ENCODE results near the gene SLC22A23.

The SLC22A23 gene

DNA sequence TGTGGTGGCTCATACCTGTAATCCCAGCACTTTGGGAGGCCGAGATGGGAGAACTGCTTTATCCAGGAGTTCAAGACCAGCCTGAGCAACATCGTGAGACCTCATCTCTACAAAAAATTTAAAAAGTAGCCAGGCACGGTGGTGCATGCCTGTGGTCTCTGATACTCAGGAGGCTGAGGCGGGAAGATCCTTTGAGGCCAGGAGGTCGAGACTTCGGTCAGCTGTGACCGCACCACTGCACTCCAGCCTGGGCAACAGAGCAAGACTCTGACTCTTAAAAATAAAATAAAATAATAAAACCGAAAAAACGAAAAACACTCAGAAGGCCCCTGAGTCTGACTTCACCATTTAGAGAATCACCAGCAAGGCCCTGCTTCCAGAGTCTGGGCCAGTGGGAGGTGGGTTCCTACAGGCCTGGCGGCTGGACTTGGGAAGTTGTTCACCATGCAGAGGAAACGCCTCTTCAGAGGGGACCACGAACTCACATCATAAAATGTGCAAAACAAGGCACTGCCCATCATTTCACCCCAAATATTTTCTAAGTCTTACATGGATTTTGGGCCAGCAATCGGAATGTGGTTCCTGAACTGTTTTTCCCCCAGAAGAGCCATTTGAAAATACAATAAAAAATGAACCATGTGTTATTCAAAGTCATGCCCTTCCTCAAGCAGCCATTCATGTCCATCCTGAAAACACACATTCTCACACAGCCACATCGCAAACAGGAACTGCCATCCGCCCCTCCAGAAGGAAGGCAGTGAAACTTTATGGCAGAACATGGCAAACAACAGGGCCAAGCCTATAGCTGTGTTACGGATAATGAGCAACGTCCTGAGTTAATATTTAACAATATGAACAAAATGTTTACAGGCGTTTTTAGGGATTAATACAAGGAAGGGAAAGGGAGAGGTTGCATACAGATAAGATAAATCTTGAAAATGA is 57.8 kb downstream of the SLC22A23 start:
- H3K4me1 Mint-ChIP-seq: peaks cover 70% of the 10 kb centered on the region
- TF ChIP-seq, protein P1, sequence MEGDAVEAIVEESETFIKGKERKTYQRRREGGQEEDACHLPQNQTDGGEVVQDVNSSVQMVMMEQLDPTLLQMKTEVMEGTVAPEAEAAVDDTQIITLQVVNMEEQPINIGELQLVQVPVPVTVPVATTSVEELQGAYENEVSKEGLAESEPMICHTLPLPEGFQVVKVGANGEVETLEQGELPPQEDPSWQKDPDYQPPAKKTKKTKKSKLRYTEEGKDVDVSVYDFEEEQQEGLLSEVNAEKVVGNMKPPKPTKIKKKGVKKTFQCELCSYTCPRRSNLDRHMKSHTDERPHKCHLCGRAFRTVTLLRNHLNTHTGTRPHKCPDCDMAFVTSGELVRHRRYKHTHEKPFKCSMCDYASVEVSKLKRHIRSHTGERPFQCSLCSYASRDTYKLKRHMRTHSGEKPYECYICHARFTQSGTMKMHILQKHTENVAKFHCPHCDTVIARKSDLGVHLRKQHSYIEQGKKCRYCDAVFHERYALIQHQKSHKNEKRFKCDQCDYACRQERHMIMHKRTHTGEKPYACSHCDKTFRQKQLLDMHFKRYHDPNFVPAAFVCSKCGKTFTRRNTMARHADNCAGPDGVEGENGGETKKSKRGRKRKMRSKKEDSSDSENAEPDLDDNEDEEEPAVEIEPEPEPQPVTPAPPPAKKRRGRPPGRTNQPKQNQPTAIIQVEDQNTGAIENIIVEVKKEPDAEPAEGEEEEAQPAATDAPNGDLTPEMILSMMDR (IDR thresholded peaks at IDR 0.05): no peak

DNA sequence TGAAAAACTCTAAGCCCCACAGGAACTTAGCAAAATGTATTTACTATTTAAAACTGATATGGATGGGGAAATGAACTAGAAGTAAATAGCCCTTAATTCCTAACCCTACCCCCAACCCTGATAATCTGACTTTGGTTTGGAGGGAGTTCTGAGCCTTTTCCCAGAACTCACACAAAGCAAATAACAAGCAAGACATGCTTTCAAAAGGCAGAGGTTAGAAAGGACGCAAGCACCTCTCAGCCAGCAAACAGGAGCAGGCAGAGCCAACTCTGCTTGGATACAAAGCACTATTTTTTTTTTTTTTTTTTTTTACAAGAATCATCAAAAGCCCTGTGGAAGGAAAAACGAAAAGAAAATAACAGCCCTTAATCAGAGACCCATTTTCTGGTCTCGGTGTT is 58.7 kb downstream of the SLC22A23 start:
- peak overlapping the region; percentile 34 for H3K27ac Mint-ChIP-seq
- DNase-seq: no peak
- H3K9me3 Mint-ChIP-seq: no peaks in the 10 kb centered on the region
- no peaks in the 10 kb centered on the region for H3K27me3 Mint-ChIP-seq (ENCODE audit: low read depth, poor library complexity)
- no peak overlapping the region for H3K4me3 Mint-ChIP-seq
- TF ChIP-seq, protein P1 (IDR thresholded peaks at IDR 0.05): no peak
- no peaks in the 10 kb centered on the region for H3K36me3 Mint-ChIP-seq (ENCODE audit: low read depth)
- peaks cover 62% of the 10 kb centered on the region for H3K4me1 Mint-ChIP-seq

More for the DNA sequence above, 57.8 kb downstream of the SLC22A23 start:
- Mint-ChIP-seq H3K27me3 (ENCODE audit: low read depth, poor library complexity) (no peaks in the 10 kb centered on the region), H3K27ac (peak overlapping the region; percentile 78), H3K36me3 (ENCODE audit: low read depth) (no peaks in the 10 kb centered on the region), H3K4me3 (no peak overlapping the region), H3K9me3 (no peaks in the 10 kb centered on the region)
- no peak for DNase-seq

DNA sequence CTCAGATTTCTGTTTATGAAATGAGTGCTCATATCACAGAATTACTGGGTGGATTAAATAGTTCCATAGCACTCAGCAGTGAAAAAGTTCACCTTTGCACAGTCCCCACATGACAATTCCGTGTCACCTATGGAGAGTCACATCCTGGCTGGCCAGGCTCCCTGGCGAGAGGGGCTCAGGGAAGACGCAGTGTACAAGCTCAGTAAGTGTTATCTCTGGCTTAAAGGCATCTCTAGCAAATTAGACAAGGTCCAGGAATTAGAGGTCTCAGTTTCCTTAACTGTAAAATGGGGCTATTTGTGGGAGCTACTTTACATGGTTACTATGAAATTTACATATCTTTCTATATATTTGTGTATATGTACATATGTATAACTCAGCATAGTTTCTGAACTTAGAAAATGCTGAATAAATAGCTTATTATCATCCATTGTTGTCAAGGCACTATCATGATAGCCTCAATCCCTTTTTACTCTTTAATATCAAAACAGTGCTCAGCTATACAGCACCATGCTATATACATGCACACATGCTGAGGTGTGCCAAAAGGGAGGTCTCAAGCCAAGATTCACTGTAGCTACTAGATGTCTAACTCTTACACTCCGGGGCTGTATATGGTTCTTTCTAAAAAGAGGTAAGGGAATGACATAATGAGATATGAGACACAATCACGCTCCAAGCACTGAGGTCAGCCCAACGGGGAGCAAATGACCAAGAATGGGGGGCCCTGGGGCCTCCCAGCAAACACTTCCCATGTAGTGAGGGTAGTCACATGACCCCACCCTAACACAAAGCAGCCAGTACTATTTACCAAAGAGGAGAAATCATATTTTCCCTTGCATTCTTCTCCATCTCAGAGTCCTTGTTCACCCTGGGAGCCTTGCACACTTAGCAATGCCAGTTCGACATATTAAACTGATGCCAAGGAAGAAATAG is 59.4 kb downstream of the SLC22A23 start:
- peak overlapping the region; percentile 94 for H3K27ac Mint-ChIP-seq

DNA sequence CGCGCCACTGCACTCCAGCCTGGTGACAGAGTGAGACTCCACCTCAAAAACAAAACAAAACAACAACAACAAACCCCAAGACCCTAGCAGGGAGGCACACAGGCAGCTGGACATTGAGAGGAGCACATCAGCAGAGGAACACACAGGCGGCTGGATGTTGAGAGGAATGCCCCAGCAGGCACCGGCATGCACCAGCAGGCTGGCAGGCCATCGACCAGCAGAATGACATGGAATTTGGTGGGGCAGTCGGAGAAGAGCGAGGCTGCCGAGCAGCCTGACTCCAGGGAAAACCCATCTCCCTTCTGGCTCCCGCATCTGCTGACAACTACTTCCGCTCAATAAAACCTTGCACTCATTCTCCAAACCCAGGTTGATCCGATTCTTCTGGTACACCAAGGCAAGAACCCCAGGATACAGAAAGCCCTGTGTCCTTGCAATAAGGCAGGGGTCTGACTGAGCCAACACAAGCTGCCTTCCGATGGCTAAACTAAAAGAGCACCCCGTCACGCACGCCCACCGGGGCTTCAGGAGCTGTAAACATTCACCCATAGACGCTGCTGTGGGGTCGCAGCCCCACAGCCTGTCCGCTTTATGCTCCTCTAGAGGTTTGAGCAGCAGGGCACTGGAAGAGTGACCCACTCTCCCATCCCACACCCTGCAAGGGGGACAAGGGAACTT is 60.2 kb downstream of the SLC22A23 start:
- no peaks in the 10 kb centered on the region for H3K36me3 Mint-ChIP-seq (ENCODE audit: low read depth)
- TF ChIP-seq, protein P1 (IDR thresholded peaks at IDR 0.05): no peak
- H3K4me1 Mint-ChIP-seq: peaks cover 47% of the 10 kb centered on the region
- no peak for DNase-seq
- H3K27ac Mint-ChIP-seq: peak overlapping the region; percentile 94
- H3K4me3 Mint-ChIP-seq: no peak overlapping the region
- no peaks in the 10 kb centered on the region for H3K9me3 Mint-ChIP-seq
- no peaks in the 10 kb centered on the region for H3K27me3 Mint-ChIP-seq (ENCODE audit: low read depth, poor library complexity)

More for the DNA sequence above, 59.4 kb downstream of the SLC22A23 start:
- H3K4me1 Mint-ChIP-seq: peaks cover 55% of the 10 kb centered on the region
- no peak overlapping the region for H3K4me3 Mint-ChIP-seq
- H3K27me3 Mint-ChIP-seq (ENCODE audit: low read depth, poor library complexity): no peaks in the 10 kb centered on the region
- no peaks in the 10 kb centered on the region for H3K9me3 Mint-ChIP-seq
- TF ChIP-seq, protein P1 (IDR thresholded peaks at IDR 0.05): no peak
- no peaks in the 10 kb centered on the region for H3K36me3 Mint-ChIP-seq (ENCODE audit: low read depth)
- DNase-seq: no peak

DNA sequence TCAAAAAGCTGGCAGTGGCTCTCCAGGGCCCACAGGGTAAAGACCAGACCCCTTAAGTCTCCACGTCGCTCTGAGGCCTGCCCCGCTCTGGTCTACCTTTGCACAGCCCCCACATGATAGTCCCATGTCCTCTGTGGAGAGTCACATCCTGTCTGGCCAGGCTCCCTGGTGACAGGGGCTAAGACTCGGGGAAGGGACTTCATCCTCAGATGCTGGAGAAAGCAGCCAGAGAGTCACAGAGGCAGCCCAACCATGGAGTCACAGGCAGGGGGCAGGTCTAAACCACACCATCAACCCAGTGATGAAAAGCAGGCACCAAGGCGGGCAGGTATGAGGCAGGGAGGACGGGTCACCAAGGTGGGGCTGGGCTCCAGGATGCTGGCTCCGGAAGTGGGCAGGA is 62.2 kb downstream of the SLC22A23 start:
- DNase-seq: no peak
- no peak overlapping the region for H3K4me3 Mint-ChIP-seq
- no peaks in the 10 kb centered on the region for H3K27me3 Mint-ChIP-seq (ENCODE audit: low read depth, poor library complexity)
- no peaks in the 10 kb centered on the region for H3K9me3 Mint-ChIP-seq
- peaks cover 39% of the 10 kb centered on the region for H3K4me1 Mint-ChIP-seq
- TF ChIP-seq, protein P1 (IDR thresholded peaks at IDR 0.05): no peak
- H3K27ac Mint-ChIP-seq: no peak overlapping the region
- H3K36me3 Mint-ChIP-seq (ENCODE audit: low read depth): no peaks in the 10 kb centered on the region
